SK-N-MC (cell line): ENCODE data around the gene ZNF622.

Experiments
- EZH2 ChIP-seq: fragments of 200-600 bp; sonication (generic); IDR thresholded peaks from one replicate; pipeline ENCODE4 v1.6.1; 2017; ENCODE audit warnings: antibody characterized with exemption
- POLR2AphosphoS5 ChIP-seq: IDR thresholded peaks from 2 replicates; pipeline ENCODE4 v1.6.1; 2012; ENCODE audit warnings: mild to moderate bottlenecking, low read depth, low read length, borderline replicate concordance

GRCh38 chr5:16485656-16486055, 20.1 kb upstream of the ZNF622 start:
- TF ChIP-seq POLR2AphosphoS5 (no peak), EZH2 (no peak)
